GM12891 (cell line): Measurements from ENCODE around the gene SPATA13.

ENCODE experiments used
- POLR2A ChIP-seq: IDR thresholded peaks from 2 replicates; pipeline ENCODE4 v1.6.1; 2011; ENCODE audit warnings: low read depth, low read length, control low read depth
- POLR2AphosphoS5 ChIP-seq: IDR thresholded peaks from 2 replicates; pipeline ENCODE4 v1.6.1; 2011; ENCODE audit warnings: low read depth, low read length, control low read depth

GRCh38 chr13:24196593-24197197 lies 36.2 kb downstream of the SPATA13 start:
- TF ChIP-seq POLR2A: no peak
- no peak for TF ChIP-seq POLR2AphosphoS5
